Prostate gland (tissue), 2 donors: ENCODE measurements around the gene TTC34.

Experiments
- POLR2A ChIP-seq: fragments of 450-650 bp; IDR thresholded peaks from one replicate; pipeline ENCODE4 v1.6.1; 2016; ENCODE audit warnings: antibody characterized with exemption, mild to moderate bottlenecking
- TF ChIP-seq, protein P1 (sequence below), 4 experiments: fragments of 200-600 bp in 2 of 4; fragments of 450-650 bp in 2 of 4; sonication (generic) in 2 of 4; IDR thresholded peaks; 1 replicate in 3 of 4; 2 replicates in 1 of 4; pipeline ENCODE4 v1.5.1; 2016 to 2019; ENCODE audit warnings: antibody characterized with exemption in 4 of 4, mild to moderate bottlenecking in 2 of 4, moderate library complexity in 2 of 4

DNA sequence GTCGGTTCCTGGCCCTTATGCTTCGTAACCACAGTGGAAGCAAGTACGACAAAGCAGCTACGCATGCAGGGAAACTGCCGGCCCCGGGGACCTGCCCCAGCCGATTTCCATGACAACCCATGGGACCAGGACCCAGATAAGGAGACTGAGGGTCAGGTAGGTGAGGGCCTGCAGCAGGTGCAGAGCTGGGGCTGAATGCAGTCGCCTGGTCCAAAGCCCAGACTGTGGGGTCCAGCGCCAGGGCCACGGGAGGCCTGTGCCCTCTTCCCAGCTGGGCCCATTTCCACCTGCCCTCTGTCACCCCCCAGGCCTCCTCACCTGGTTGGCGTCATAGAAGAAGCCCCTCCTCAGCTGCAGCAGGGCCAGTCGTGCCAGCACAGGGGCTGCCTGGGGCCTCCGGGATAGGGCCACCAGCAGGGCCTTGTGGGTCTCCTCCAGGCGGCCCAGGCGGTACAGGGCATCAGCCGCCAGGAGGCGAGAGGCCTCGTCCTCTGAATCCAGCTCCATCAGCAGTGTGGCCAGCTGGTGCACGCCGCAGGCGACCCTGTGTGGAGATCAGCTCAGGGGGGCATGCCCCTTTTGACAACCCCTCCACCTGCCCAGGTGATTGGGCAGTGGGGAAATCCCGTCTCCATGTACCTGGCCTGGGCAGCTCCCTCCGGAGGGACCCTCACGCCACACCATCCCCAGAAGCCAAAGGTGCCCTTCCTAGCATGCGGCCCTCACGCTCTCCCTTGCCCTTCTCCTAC lies 14.2 kb downstream of the TTC34 start:
- TF ChIP-seq, protein P1, sequence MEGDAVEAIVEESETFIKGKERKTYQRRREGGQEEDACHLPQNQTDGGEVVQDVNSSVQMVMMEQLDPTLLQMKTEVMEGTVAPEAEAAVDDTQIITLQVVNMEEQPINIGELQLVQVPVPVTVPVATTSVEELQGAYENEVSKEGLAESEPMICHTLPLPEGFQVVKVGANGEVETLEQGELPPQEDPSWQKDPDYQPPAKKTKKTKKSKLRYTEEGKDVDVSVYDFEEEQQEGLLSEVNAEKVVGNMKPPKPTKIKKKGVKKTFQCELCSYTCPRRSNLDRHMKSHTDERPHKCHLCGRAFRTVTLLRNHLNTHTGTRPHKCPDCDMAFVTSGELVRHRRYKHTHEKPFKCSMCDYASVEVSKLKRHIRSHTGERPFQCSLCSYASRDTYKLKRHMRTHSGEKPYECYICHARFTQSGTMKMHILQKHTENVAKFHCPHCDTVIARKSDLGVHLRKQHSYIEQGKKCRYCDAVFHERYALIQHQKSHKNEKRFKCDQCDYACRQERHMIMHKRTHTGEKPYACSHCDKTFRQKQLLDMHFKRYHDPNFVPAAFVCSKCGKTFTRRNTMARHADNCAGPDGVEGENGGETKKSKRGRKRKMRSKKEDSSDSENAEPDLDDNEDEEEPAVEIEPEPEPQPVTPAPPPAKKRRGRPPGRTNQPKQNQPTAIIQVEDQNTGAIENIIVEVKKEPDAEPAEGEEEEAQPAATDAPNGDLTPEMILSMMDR (IDR thresholded peaks at IDR 0.05), result no peak
- TF ChIP-seq POLR2A, result no peak
